Effector CD4-positive, alpha-beta T cell (primary cell): ENCODE results near the gene ITGAL.
A peak's percentile ranks its signal among the peaks of the same experiment; 100 is the strongest.
"Not testable (repeated sequence)": the region's sequence is repeated elsewhere in the genome, so short reads cannot be mapped to it uniquely, and the experiment has no call there.

Source experiments
- DNase-seq: peaks from one replicate; pipeline ENCODE4 v3.0.0-alpha.2; 2020

Gene ITGAL

GRCh38 chr16:30526823-30527634 is 54.5 kb downstream of the ITGAL start:
- peak; percentile 82 for DNase-seq

GRCh38 chr16:30527635-30528178 is 55.2 kb downstream of the ITGAL start:
- no peak for DNase-seq

GRCh38 chr16:30528799-30529457 is 56.4 kb downstream of the ITGAL start:
- no peak for DNase-seq

- DNase-seq, result no peak
Measured at GRCh38 chr16:30530163-30531037, 57.9 kb downstream of the ITGAL start.

- DNase-seq, result no peak
Measured at GRCh38 chr16:30532285-30533145, 60.0 kb downstream of the ITGAL start.

GRCh38 chr16:30533146-30533522 is 60.6 kb downstream of the ITGAL start:
- no peak for DNase-seq

- no peak for DNase-seq
Measured at GRCh38 chr16:30533748-30534367, 61.3 kb downstream of the ITGAL start.

GRCh38 chr16:30534368-30535105 is 62.0 kb downstream of the ITGAL start, which contains the start of gene ZNF747:
ZNF747 (minus strand) TSS chr16:30534858; CDS start chr16:30534679, 179 bp downstream.
- peak; percentile 94 for DNase-seq

GRCh38 chr16:30535106-30535776 is 62.7 kb downstream of the ITGAL start:
- peak; percentile 29 for DNase-seq

GRCh38 chr16:30535777-30536190 is 63.2 kb downstream of the ITGAL start:
- DNase-seq, result peak; percentile 42

- not testable (repeated sequence) for DNase-seq
Measured at GRCh38 chr16:30536391-30537024, 64.0 kb downstream of the ITGAL start.

GRCh38 chr16:30539000-30539964 is 66.7 kb downstream of the ITGAL start:
- no peak for DNase-seq

- not testable (repeated sequence) for DNase-seq
Measured at GRCh38 chr16:30539986-30540526, 67.5 kb downstream of the ITGAL start.

- not testable (repeated sequence) for DNase-seq
Measured at GRCh38 chr16:30540916-30541464, 68.4 kb downstream of the ITGAL start.

GRCh38 chr16:30541502-30542329 is 69.2 kb downstream of the ITGAL start:
- no peak for DNase-seq

- no peak for DNase-seq
Measured at GRCh38 chr16:30543067-30543466, 70.5 kb downstream of the ITGAL start.

- DNase-seq, result no peak
Measured at GRCh38 chr16:30546115-30546514, 73.6 kb downstream of the ITGAL start.
